Heart left ventricle (tissue), 16 donors: ENCODE data around the gene CIB4. TPM values are rescaled to one million over a fixed set of nuclear protein-coding genes. Genes with fewer than 3 reads are reported as not detected.

Experiments used
- ATAC-seq, 4 donors: fragments of 200-7000 bp; cut with Tn5 transposase; one replicate each; pipeline ENCODE4 v1.9.1; 2020 to 2022; ENCODE audit warnings: moderate library complexity in 4 of 4, mild to moderate bottlenecking in 3 of 4, moderate number of reproducible peaks in 1 of 4
- DNase-seq, 5 donors: peaks; one replicate each; pipeline ENCODE4 v3.0.0-alpha.2; 2020
- H3K27ac ChIP-seq, 12 donors: fragments of 200-600 bp; sonication (generic) in 4 of 12; one replicate each; pipeline versions ENCODE4 v1.5.0 to v1.8.0; 2016 to 2022; ENCODE audit warnings: mild to moderate bottlenecking in 2 of 12
- H3K27me3 ChIP-seq, 9 donors: fragments of 200-600 bp; sonication (generic) in 2 of 9; one replicate each; pipeline versions ENCODE4 v1.5.1 to v1.8.0; 2016 to 2022; ENCODE audit warnings: mild to moderate bottlenecking in 3 of 9
- H3K36me3 ChIP-seq, 9 donors: fragments of 200-600 bp; sonication (generic) in 2 of 9; one replicate each; pipeline versions ENCODE4 v1.5.0 to v1.8.0; 2018 to 2022; ENCODE audit warnings: mild to moderate bottlenecking in 2 of 9
- H3K4me1 ChIP-seq, 12 donors: fragments of 200-600 bp; sonication (generic) in 4 of 12; one replicate each; pipeline versions ENCODE4 v1.5.0 to v1.8.0; 2016 to 2022; ENCODE audit warnings: mild to moderate bottlenecking in 3 of 12
- H3K4me3 ChIP-seq, 12 donors: fragments of 200-600 bp; sonication (generic) in 4 of 12; one replicate each; pipeline versions ENCODE4 v1.5.0 to v1.8.0; 2017 to 2022; ENCODE audit warnings: mild to moderate bottlenecking in 9 of 12, moderate library complexity in 4 of 12
- H3K9me3 ChIP-seq, 12 donors: fragments of 200-600 bp; sonication (generic) in 4 of 12; one replicate each; pipeline versions ENCODE4 v1.5.0 to v1.8.0; 2016 to 2022; ENCODE audit warnings: mild to moderate bottlenecking in 1 of 12
- CTCF ChIP-seq, 12 donors: fragments of 200-600 bp; sonication (generic) in 4 of 12; IDR thresholded peaks; one replicate each; pipeline versions ENCODE4 v1.5.0 to v1.8.0; 2018 to 2022; ENCODE audit warnings: antibody characterized with exemption in 12 of 12, mild to moderate bottlenecking in 5 of 12
- POLR2A ChIP-seq, 2 donors: fragments of 450-650 bp; IDR thresholded peaks; one replicate each; pipeline ENCODE4 v1.6.1; 2017; ENCODE audit warnings: antibody characterized with exemption in 2 of 2, mild to moderate bottlenecking in 2 of 2, moderate library complexity in 2 of 2
- WGBS, 4 donors: extraction: QIAGEN DNeasy Blood & Tissue Kit in 2 of 4; methylation state at CpG; one replicate each; pipeline versions ENCODE4 v1.1.5 to v1.1.7; 2013 to 2018; 5-methylcytosine and 5-hydroxymethylcytosine counted together
- intact Hi-C, 10 donors: fragments of 100-400 bp; cut with DNase I; formaldehyde crosslinking; loops; one replicate each; pipeline versions ENCODE4 v1.11.1 to v1.14.2; 2022
- polyA plus RNA-seq, 2 donors: library from polyadenylated mRNA; stranded (reverse); fragments of 200-250 nt; gene quantifications; one replicate each; pipeline ENCODE4 v1.2.3, GENCODE V29; 2013
- total RNA-seq, 9 donors: library from RNA; depleted of rRNA in 2 of 9; stranded (reverse); fragments of >200 nt in 2 of 9; fragmentation: NEBNext Ultra II Directional in 3 of 9; extraction: Animal tissue kit (Norgen Biotek cat#: 25700) in 3 of 9; gene quantifications; one replicate each; pipeline versions ENCODE4 v1.1.0 to v1.2.4, GENCODE V29; 2016 to 2023
- donor health status: ischemic (EF 13 %, LVEDD 7.1; RV severe dilation, severe dysfunction).
- donor health status: healthy with polysubstance abuse.
- donor health status: DM: no; HTN: yes; CAD: no.
- donor health status: DM: no; HTN: no; CAD: no.
- donor health status: ischemic (EF 25% LVEDD 6.9; RV normal size, moderate dysfunction).
- donor health status: ischemic (EF 25% LVEDD 5.7; RV mildly dilated, moderate dysfunction).
- donor health status: healthy.
- donor health status: DM: yes; HTN: yes; CAD: no.
- donor health status: ischemic (EF 35%, LVEDD 5.7; RV mildly dilated, moderate dysfunction).
- donor health status: nonischemic (EF 11% LVEDD 7.7; RV severe dilation, severe dysfunction).
- donor health status: DM: yes; HTN: yes; CAD: no.
- donor health status: PGD.
- donor health status: ischemic (EF 29% LVEDD 5.4; RV normal size, mild dysfunction).
- donor health status: nonischemic (EF 23%, LVEDD 6.1; RV moderate dilation, normal function).

Gene CIB4
- total and polyA plus RNA-seq, 11 donors: not detected

DNA sequence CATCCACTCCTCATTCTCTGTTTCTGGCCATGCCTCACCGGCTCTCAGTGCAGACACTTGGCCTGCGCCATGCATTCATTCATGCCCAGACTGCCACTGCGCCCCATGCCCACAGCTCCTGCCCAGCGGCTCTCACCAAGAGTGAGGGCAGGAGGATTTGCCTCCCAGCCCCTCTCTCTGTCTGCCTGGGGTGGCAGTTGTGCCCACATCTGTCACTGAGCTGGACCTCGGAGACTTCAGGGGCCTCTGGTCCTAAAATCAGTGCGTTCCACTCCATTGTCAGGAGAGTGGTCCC lies 75.1 kb downstream of the CIB4 start:
- H3K4me3 ChIP-seq: no peak overlapping the region
- TF ChIP-seq POLR2A (IDR thresholded peaks at IDR 0.05) (no peak), CTCF (IDR thresholded peaks at IDR 0.05) (no peak)
- DNase-seq (no peak), ATAC-seq (no peak)
- intact Hi-C loops: no loop called here
- peaks cover 4 to 90% (median 24%) of the 10 kb centered on the region in 9 donors for H3K27me3 ChIP-seq
- H3K4me1 ChIP-seq: peaks cover 0 to 17% (median 12%) of the 10 kb centered on the region in 12 donors
- WGBS, 4 donors: 87 to 95% (median 93%) methylated on average over 4 to 6 of the region's 6 CpGs
- H3K36me3 ChIP-seq: no peaks in the 10 kb centered on the region
- H3K9me3 ChIP-seq: no peaks in the 10 kb centered on the region
- no peak overlapping the region for H3K27ac ChIP-seq

DNA sequence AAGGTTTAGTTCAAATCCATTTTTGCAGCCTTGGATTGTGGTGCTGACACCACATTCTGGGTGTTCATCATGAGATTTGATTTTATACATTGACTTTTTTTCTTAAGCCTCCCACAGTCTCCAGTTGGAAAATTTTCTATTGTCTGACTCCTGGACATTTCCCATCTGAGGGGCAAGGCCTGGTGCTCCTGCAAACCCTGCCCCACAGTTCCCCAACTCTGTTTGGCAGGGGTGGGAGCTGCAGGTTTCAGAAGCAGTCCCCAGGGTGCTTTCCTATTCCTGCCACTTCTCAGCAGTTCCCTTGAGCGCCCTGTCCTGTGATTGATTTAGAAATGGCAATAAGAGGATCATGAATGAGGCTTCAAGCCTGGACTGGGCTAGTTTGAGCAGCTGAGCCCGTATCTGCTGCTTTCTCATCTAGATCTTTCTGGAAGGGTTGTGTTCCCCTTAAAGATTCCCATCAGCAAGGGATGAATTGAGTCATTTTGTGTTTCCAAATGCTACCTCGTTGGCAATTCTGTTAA lies 77.0 kb downstream of the CIB4 start:
- Histone ChIP-seq H3K27me3 (peaks cover 3 to 91% (median 33%) of the 10 kb centered on the region in 9 donors), H3K4me3 (no peak overlapping the region), H3K27ac (no peak overlapping the region), H3K9me3 (no peaks in the 10 kb centered on the region), H3K4me1 (peaks cover 0 to 17% (median 12%) of the 10 kb centered on the region in 12 donors), H3K36me3 (no peaks in the 10 kb centered on the region)
- 71 to 87% (median 82%) methylated on average over 3 of the region's 3 CpGs for WGBS, 4 donors
- no peak for ATAC-seq
- intact Hi-C loops: no loop called here
- TF ChIP-seq CTCF (IDR thresholded peaks at IDR 0.05): no peak
- no peak for TF ChIP-seq POLR2A (IDR thresholded peaks at IDR 0.05)
- DNase-seq: no peak

DNA sequence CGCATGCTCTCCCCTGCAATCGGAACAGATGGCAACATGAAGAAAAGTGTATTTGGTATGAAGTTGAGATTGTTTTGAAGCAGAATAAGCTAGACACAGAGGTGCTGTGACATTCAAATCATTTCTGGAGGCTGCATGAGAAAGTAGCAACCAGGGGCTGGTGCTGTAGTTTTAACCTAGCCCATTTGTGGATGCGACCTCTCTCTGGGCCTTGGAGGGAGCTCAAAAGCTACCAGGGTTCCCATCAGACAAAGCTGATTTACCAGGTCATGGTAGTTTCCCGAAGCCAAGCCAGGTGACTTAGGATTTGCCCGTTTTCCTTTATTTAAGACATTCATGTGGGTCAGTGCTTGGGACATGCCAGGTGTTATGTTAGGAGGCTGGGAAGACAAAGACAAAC lies 77.5 kb downstream of the CIB4 start:
- H3K36me3 ChIP-seq: no peaks in the 10 kb centered on the region
- WGBS, 4 donors: 85 to 92% (median 88%) methylated on average over 5 of the region's 5 CpGs
- H3K27me3 ChIP-seq: peaks cover 3 to 90% (median 38%) of the 10 kb centered on the region in 9 donors

More for the DNA sequence above, 77.5 kb downstream of the CIB4 start:
- no peak for ATAC-seq
- DNase-seq: no peak
- Histone ChIP-seq H3K27ac (no peak overlapping the region), H3K9me3 (no peaks in the 10 kb centered on the region), H3K4me1 (peaks cover 0 to 17% (median 12%) of the 10 kb centered on the region in 12 donors), H3K4me3 (no peak overlapping the region)
- no peak for TF ChIP-seq CTCF (IDR thresholded peaks at IDR 0.05)
- TF ChIP-seq POLR2A (IDR thresholded peaks at IDR 0.05): no peak
- intact Hi-C loops: no loop called here
